Measurements from ENCODE around the gene TAF15.
A peak's percentile ranks its signal among the peaks of the same experiment; 100 is the strongest.

TAF15 gene

GRCh38 chr17:35821308-35821707 lies 12.0 kb downstream of the TAF15 start:
- DNase-seq (ENCODE audit: low spot score), result no peak

- DNase-seq (ENCODE audit: low spot score), result no peak
These were observed 15.9 kb downstream of the TAF15 start for GRCh38 chr17:35825206-35825605.

- no peak for DNase-seq (ENCODE audit: low spot score)
These were observed 31.8 kb downstream of the TAF15 start for GRCh38 chr17:35841101-35841500.

GRCh38 chr17:35841505-35841904 lies 32.2 kb downstream of the TAF15 start:
- peak; percentile 9 for DNase-seq (ENCODE audit: low spot score)

GRCh38 chr17:35842239-35842638 lies 33.0 kb downstream of the TAF15 start:
- no peak for DNase-seq (ENCODE audit: low spot score)

GRCh38 chr17:35843698-35844097 lies 34.4 kb downstream of the TAF15 start:
- no peak for DNase-seq (ENCODE audit: low spot score)

- no peak for DNase-seq (ENCODE audit: low spot score)
These were observed 35.3 kb downstream of the TAF15 start for GRCh38 chr17:35844547-35844946.

- DNase-seq (ENCODE audit: low spot score), result no peak
These were observed 36.9 kb downstream of the TAF15 start for GRCh38 chr17:35846055-35846809.

- DNase-seq (ENCODE audit: low spot score), result no peak
These were observed 37.7 kb downstream of the TAF15 start for GRCh38 chr17:35847006-35847405.

GRCh38 chr17:35847633-35848373 lies 38.5 kb downstream of the TAF15 start:
- DNase-seq (ENCODE audit: low spot score), result no peak

- peak; percentile 67 for DNase-seq (ENCODE audit: low spot score)
These were observed 40.4 kb downstream of the TAF15 start for GRCh38 chr17:35849469-35850348.

GRCh38 chr17:35855965-35856364 lies 46.7 kb downstream of the TAF15 start:
- no peak for DNase-seq (ENCODE audit: low spot score)

GRCh38 chr17:35856603-35857002 lies 47.3 kb downstream of the TAF15 start:
- DNase-seq (ENCODE audit: low spot score), result no peak

- DNase-seq (ENCODE audit: low spot score), result no peak
These were observed 55.6 kb downstream of the TAF15 start for GRCh38 chr17:35864853-35865252.

- DNase-seq (ENCODE audit: low spot score), result no peak
These were observed 56.4 kb downstream of the TAF15 start for GRCh38 chr17:35865412-35866340.

- no peak for DNase-seq (ENCODE audit: low spot score)
These were observed 57.2 kb downstream of the TAF15 start for GRCh38 chr17:35866341-35866950.

GRCh38 chr17:35867574-35867973 lies 58.3 kb downstream of the TAF15 start:
- no peak for DNase-seq (ENCODE audit: low spot score)

GRCh38 chr17:35868737-35869136 lies 59.5 kb downstream of the TAF15 start, which contains the start of gene HEATR9:
TSS of gene HEATR9 (minus strand) at chr17:35868891. CDS start at chr17:35868742, 149 bp downstream.
- no peak for DNase-seq (ENCODE audit: low spot score)

- DNase-seq (ENCODE audit: low spot score), result no peak
These were observed 61.9 kb downstream of the TAF15 start for GRCh38 chr17:35870906-35871819.
